Muscle layer of duodenum (tissue), 2 donors: Measurements from ENCODE around the gene LECT2.

Source experiments
- H3K27ac ChIP-seq: one replicate; pipeline ENCODE4 v1.7.0; 2013; ENCODE audit warnings: mild to moderate bottlenecking, low read length
- H3K27me3 ChIP-seq: one replicate; pipeline ENCODE4 v1.7.0; 2013; ENCODE audit warnings: low read depth, mild to moderate bottlenecking, control low read depth, low read length
- H3K36me3 ChIP-seq, 2 donors: one replicate each; pipeline ENCODE4 v1.7.0; 2013; ENCODE audit warnings: low read length in 2 of 2, control low read depth in 1 of 2, mild to moderate bottlenecking in 1 of 2; ENCODE audit not compliant: insufficient read depth in 2 of 2, control insufficient read depth in 1 of 2
- H3K4me1 ChIP-seq, 2 donors: one replicate each; pipeline ENCODE4 v1.7.0; 2013; ENCODE audit warnings: low read length in 2 of 2, mild to moderate bottlenecking in 2 of 2, control low read depth in 1 of 2, moderate library complexity in 1 of 2; ENCODE audit not compliant: insufficient read depth in 2 of 2, control insufficient read depth in 1 of 2
- H3K4me3 ChIP-seq, 2 donors: one replicate each; pipeline ENCODE4 v1.7.0; 2013; ENCODE audit warnings: low read length in 2 of 2, low read depth in 1 of 2, mild to moderate bottlenecking in 1 of 2
- H3K9me3 ChIP-seq, 2 donors: one replicate each; pipeline ENCODE4 v1.7.0; 2013; ENCODE audit warnings: low read length in 2 of 2, control low read depth in 1 of 2, mild to moderate bottlenecking in 1 of 2; ENCODE audit not compliant: control insufficient read depth in 1 of 2
- donor health status: healthy.

The LECT2 gene

GRCh38 chr5:135955525-135955924 lies 742 bp upstream of the LECT2 start:
- H3K27me3 ChIP-seq, result no peaks in the 10 kb centered on the region
- no peaks in the 10 kb centered on the region for H3K9me3 ChIP-seq
- H3K36me3 ChIP-seq, result no peaks in the 10 kb centered on the region
- H3K4me1 ChIP-seq, result no peaks in the 10 kb centered on the region
- H3K4me3 ChIP-seq, result no peak overlapping the region
- H3K27ac ChIP-seq, result no peak overlapping the region

DNA sequence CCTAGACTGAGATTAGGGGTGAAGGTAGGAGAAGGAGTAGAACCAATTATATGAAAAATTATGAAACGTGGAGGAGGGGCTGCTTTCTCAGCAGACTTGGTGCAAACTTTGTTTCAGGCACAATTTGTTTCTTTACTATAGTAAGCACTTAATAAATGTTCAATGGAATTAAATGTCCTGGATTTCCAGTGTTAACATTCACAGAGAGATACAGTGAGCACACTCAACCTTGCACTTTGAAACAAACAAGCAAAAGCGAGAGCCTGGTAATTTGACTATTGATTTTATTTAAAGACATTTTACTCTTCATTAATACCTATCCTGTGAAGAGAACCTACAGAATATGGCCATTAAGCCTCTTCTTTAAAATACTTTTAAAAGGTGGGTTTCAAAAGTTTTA lies 933 bp downstream of the LECT2 start:
- Histone ChIP-seq H3K36me3 (no peaks in the 10 kb centered on the region), H3K27me3 (no peaks in the 10 kb centered on the region), H3K4me3 (no peak overlapping the region), H3K4me1 (no peaks in the 10 kb centered on the region), H3K9me3 (no peaks in the 10 kb centered on the region), H3K27ac (no peak overlapping the region)

DNA sequence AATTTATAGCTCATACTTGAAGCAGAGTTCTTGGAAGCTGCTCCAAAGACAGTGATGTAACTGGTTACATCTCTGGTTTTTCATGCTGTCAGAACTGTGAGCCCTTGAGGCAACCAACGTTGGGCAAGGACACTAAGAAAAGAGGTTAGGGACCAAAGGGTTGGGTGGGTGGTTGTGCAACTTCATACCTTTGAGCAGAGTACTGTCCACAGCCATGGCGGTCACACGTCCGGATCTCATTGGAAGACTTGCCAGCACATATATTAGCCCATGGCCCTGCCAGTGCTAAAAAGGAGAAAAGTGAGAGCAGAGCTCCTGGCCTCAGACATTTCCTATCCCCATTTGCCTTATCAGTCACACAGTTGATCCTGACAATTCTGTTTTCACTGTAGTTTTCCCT lies 2.1 kb downstream of the LECT2 start:
- Histone ChIP-seq H3K27ac (no peak overlapping the region), H3K4me1 (no peaks in the 10 kb centered on the region), H3K9me3 (no peaks in the 10 kb centered on the region), H3K4me3 (no peak overlapping the region), H3K27me3 (no peaks in the 10 kb centered on the region), H3K36me3 (no peaks in the 10 kb centered on the region)

DNA sequence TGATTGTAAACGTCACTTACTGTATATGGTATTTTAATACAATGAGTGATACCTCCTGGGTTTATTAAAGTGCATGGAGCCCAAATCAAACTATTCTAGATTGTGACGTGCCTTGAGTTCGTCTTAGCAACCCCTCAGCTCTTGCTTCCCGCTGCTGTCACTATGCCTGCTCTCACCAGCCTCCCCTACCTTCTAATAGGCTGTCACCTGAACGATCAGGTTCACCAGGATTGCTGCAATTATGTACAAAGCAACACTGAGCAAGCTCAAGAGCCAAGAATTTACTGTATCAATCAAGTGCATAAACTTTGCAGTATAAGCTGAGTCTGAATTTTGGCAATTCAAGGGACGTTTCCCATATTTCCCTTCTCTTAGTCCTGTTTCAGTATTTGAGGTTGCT lies 3.0 kb downstream of the LECT2 start:
- H3K36me3 ChIP-seq, result no peaks in the 10 kb centered on the region
- no peaks in the 10 kb centered on the region for H3K4me1 ChIP-seq
- no peak overlapping the region for H3K27ac ChIP-seq
- H3K27me3 ChIP-seq, result no peaks in the 10 kb centered on the region
- no peaks in the 10 kb centered on the region for H3K9me3 ChIP-seq
- H3K4me3 ChIP-seq, result no peak overlapping the region

- H3K4me1 ChIP-seq, result no peaks in the 10 kb centered on the region
- H3K4me3 ChIP-seq, result no peak overlapping the region
- no peaks in the 10 kb centered on the region for H3K27me3 ChIP-seq
- H3K36me3 ChIP-seq, result no peaks in the 10 kb centered on the region
- H3K9me3 ChIP-seq, result no peaks in the 10 kb centered on the region
- no peak overlapping the region for H3K27ac ChIP-seq
Observed at GRCh38 chr5:135951257-135951656, 3.5 kb downstream of the LECT2 start.

- H3K27me3 ChIP-seq, result no peaks in the 10 kb centered on the region
- no peaks in the 10 kb centered on the region for H3K9me3 ChIP-seq
- no peaks in the 10 kb centered on the region for H3K4me1 ChIP-seq
- H3K36me3 ChIP-seq, result no peaks in the 10 kb centered on the region
- no peak overlapping the region for H3K27ac ChIP-seq
- no peak overlapping the region for H3K4me3 ChIP-seq
Observed at GRCh38 chr5:135950611-135951010, 4.2 kb downstream of the LECT2 start.

GRCh38 chr5:135944967-135945560 lies 9.7 kb downstream of the LECT2 start:
- H3K27me3 ChIP-seq, result no peaks in the 10 kb centered on the region
- H3K9me3 ChIP-seq, result no peaks in the 10 kb centered on the region
- H3K27ac ChIP-seq, result no peak overlapping the region
- H3K4me3 ChIP-seq, result no peak overlapping the region
- no peaks in the 10 kb centered on the region for H3K4me1 ChIP-seq
- no peaks in the 10 kb centered on the region for H3K36me3 ChIP-seq

GRCh38 chr5:135944564-135944963 lies 10.2 kb downstream of the LECT2 start:
- Histone ChIP-seq H3K4me1 (no peaks in the 10 kb centered on the region), H3K9me3 (no peaks in the 10 kb centered on the region), H3K27ac (no peak overlapping the region), H3K4me3 (no peak overlapping the region), H3K36me3 (no peaks in the 10 kb centered on the region), H3K27me3 (no peaks in the 10 kb centered on the region)

- H3K4me3 ChIP-seq, result no peak overlapping the region
- no peaks in the 10 kb centered on the region for H3K36me3 ChIP-seq
- H3K4me1 ChIP-seq, result no peaks in the 10 kb centered on the region
- no peak overlapping the region for H3K27ac ChIP-seq
- H3K27me3 ChIP-seq, result no peaks in the 10 kb centered on the region
- no peaks in the 10 kb centered on the region for H3K9me3 ChIP-seq
Observed at GRCh38 chr5:135942202-135942771, 12.5 kb downstream of the LECT2 start.

GRCh38 chr5:135941711-135942110 lies 13.1 kb downstream of the LECT2 start:
- Histone ChIP-seq H3K4me1 (no peaks in the 10 kb centered on the region), H3K4me3 (no peak overlapping the region), H3K27me3 (no peaks in the 10 kb centered on the region), H3K27ac (no peak overlapping the region), H3K36me3 (no peaks in the 10 kb centered on the region), H3K9me3 (no peaks in the 10 kb centered on the region)

GRCh38 chr5:135937245-135937911 lies 17.4 kb downstream of the LECT2 start:
- no peaks in the 10 kb centered on the region for H3K36me3 ChIP-seq
- no peaks in the 10 kb centered on the region for H3K4me1 ChIP-seq
- no peaks in the 10 kb centered on the region for H3K9me3 ChIP-seq
- H3K27ac ChIP-seq, result no peak overlapping the region
- H3K4me3 ChIP-seq, result no peak overlapping the region
- peaks cover 3% of the 10 kb centered on the region for H3K27me3 ChIP-seq

GRCh38 chr5:135934939-135935338 lies 19.8 kb downstream of the LECT2 start:
- no peak overlapping the region for H3K27ac ChIP-seq
- H3K4me1 ChIP-seq, result peaks cover 0 to 5% of the 10 kb centered on the region in 2 donors
- H3K27me3 ChIP-seq, result peaks cover 12% of the 10 kb centered on the region
- no peak overlapping the region for H3K4me3 ChIP-seq
- no peaks in the 10 kb centered on the region for H3K36me3 ChIP-seq
- no peaks in the 10 kb centered on the region for H3K9me3 ChIP-seq
